ENCODE measurements around the gene ARHGAP4.

Gene ARHGAP4

DNA sequence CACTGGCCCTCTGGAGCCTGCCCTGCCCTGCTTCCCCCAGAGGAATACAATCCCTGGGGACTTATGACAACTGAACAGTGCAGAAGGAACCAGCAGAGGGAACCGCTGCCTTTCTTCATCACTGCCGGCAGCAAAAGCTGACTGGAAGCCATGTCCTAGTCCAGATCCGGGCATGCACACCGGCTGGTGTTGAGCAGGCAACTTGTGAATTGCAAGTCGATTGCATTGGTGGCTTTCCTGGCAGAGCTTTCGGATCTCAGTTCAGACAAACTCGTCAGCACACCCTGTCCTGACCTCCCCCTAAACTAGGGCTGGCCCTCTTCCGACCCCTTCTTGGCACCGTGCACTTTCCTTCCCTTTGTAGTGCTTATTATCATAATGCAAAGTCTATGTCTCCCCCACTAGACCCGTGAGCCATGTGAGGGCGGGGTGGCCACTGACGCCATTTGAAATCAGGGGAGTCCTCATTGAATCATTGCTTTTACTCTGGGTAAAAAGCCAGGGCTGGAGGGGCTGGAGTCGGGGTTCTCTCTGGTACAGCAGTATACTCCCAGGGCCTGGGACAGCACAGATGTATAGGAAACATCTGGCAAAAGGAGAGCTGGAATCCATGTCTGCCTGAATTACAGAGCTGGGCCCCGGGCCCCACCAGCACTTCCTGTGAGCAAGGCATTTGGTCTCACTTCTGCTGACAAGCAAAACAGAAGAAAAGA lies 1.8 kb downstream of the ARHGAP4 start:
- DNase-seq, result peak; percentile 13

DNA sequence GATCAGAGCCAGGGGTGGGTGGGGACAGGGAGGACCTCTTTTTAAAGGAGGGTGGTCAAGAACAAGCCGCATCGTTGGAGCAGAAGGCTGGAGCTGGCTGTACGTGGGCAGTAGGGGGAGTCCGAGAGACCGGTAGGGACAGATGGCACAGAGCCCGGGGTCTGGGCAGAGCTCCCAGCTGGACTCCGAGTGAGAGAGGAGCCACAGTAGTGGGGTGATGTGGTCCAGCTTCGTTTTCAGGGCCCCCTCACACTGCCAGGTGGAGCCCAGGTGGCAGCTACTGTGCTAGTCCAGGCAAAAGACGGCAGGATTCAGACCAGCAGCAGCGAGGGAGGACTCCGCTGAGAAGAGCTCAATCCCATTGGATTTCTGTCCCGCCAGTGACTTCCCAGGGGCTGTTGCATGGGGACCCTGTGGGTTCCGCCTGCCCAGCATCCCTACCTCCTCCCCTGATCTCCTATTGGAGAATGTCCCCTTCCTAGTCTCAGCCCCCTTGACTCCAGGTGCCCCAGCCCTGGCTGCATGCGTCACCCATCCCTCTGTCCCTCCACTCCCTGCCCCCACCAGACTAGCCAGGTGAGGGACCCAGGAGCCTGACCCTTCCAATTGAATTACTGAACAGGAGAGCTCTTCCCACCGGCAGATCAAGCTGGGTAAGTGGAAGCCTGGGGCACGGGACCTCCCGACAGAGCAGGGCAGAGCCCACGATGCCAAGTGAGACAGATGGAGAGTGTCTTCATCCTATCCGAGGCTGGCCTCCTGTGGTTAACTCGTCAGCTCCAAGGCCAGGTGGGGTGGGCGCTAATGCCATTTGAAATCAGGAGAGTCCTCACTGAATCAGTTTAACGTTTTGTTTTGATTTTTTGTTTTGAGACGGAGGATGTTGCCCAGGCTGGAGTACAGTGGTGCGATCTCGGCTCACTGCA lies 2.9 kb downstream of the ARHGAP4 start:
- DNase-seq, result peak; percentile 48

DNA sequence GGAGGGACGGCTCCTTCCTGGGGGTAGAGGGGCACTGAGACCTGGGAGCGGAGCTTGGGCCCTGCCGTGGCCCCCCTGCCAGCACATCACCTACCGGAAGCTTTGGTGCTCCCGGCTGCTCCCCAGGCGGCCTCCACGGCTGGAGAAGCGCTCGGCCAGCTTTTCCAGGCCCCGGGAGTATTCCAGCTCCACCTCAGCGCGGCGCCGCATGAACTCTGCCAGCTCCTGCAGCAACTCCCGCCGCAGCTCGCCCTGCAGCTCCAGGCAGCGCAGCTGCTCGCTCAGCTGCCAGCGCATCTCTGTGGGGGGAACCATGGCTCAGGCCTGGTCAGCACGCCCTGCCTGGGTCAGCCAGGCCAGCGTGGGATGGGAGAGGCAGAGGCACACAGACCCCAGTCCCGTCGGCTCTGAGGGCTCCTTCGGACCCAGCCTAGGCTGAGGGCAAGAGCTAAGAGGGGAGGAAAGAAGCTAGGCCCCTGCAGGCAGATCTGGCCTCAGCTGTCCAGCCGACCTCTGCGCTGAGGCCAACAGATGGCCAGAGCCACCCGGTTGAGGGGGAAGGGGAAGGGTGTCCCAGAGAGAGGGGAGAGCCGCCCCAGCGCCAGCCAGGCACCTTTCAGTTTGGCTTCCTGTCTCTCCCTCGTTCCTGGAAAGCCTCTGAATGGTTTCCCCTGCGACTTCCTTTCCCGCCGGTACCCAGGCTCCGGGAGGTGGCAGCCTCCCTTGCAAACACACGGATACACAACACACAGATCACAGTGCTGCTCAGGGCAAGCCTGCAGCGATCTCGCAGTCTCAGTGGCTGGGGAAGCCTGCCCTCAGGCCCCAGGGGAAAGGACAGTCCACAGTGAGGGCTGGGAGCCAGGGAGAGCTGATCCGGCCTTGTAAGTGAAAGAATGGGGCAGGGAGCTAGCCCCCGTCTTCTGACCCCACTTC lies 4.3 kb downstream of the ARHGAP4 start:
- no peak for DNase-seq

DNA sequence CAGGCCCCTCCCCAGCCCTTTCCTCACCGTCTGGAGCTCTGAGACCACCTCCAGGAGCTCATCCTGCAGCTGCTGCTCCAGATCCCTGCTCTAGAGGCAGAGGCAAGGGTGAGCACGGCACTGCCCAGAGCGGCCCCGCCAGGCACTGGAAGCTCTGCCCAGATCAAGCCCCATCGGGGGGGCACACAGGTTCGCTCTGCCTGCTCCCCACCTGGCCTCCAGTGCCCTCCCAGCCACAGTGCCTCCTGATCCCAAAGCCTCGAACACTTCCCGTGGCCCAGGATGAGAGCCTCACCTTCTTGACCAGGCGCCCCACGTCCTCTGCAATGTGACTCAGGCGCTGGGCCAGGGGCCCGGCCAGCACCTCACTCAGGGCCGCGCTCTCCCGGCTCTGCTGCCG lies 5.0 kb downstream of the ARHGAP4 start:
- no peak for DNase-seq

DNA sequence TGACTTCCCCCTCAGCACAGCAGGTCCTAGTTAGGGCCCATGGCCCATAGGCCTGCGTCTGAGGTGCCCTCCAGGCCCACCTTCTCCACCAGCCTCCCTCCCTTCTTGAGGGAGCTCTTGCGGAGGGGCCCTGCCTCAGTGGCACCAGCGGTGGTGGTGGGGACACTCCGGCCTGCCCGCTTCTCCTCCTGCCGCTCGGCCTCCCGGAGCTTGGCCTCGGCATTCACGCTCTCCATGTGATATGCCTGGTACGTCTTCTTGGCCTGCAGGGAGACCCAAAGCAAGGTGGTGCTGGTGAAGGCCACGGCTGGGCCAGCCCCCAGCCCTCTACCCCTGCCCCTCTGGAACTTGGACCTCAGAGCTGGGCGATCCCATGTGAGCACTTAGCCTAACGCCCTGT lies 5.5 kb downstream of the ARHGAP4 start:
- no peak for DNase-seq

DNA sequence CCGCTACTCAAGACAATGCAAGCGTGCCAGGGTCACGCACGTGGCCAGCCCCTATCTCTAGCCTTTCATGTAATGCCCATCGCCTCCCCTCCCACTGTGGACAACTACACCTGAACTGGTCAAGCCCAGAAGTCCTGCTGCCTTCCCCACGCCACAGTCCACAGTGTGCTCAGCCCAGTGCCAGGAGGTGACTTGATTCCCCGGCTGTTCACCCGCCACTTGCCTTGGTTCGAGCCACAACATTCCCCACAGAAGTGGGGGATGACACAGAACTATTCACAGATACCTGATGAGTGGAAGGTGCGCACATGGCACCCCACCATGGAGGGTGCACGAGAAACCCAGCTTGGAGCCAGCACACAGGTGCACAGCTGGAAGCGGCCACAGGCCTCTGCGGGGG lies 6.8 kb downstream of the ARHGAP4 start:
- no peak for DNase-seq

DNA sequence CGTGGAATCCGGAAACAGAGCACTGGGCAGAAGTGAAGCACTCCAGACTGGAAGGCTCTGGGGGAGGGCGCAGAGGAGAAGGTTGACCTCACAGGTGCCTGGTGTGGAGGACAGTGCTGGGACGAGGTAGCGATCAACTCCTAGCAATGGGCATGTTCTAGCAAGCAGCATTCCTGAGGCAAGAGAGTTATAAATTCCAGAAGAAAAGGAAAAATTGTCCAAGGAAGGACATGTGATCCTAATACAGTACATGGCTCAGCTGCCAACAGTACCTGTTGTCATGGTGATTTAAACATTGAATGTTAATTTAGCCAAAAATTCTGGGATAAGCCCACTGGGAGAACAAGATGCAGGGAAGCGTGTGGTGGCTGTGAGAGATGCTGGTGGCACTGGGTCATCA lies 8.2 kb downstream of the ARHGAP4 start:
- DNase-seq, result no peak

DNA sequence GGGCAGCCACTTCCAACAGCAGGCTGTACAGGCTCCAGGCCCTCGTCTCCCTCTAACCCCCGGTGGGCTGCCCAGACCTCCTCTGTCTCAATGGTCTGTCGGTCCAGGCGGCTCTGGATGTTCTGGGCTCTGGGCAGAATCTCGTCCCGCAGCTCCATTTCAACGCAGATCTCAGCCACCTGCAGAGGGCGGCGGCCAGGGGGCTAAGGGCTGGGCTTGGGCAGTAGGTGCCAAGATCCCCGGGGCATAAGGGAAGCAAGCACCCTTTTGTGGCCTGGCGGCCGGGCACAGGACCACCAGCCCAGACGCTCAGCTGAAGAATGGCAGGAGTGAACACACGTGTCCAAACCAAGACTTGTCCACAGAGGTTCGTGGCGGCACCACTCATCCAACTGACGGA lies 12.4 kb downstream of the ARHGAP4 start:
- DNase-seq, result no peak

DNA sequence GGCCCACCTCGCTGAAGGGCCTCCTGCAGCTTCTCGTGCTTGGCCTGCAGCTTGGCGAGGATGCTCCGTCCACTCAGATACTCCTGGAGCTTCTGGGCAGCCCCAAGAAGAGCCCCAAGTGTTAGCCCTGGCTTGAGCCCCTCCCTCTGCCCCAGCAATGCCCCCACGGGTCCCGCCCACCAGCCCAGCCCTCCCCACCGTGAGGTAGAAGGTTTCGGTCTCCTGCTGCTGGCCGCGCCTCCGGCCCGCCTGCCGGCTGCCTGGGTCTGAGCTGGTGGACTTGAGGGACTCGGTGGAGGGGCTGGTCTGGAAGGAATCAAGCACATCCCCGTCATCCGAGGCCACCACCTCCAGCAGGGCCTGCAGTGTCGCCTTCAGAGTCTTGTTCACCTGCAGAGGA lies 12.9 kb downstream of the ARHGAP4 start:
- DNase-seq, result no peak

DNA sequence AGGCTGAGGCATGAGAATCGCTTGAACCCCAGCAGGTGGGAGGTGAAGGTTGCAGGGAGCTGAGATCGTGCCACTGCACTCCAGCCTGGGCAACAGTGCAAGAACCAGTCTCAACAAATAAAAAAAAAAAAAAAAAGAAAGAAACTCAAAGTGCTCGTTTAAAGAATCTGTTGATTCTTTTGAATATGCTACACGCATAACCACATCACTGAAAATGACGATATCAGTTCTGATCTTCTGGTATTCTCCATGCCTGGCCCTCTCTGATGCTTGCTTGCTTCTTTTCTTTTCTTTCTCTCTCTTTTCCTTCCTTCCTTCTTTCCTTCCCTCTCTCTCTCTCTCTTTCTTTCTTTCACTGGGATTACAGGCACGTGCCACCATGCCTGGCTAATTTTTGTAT lies 14.3 kb downstream of the ARHGAP4 start:
- no peak for DNase-seq

DNA sequence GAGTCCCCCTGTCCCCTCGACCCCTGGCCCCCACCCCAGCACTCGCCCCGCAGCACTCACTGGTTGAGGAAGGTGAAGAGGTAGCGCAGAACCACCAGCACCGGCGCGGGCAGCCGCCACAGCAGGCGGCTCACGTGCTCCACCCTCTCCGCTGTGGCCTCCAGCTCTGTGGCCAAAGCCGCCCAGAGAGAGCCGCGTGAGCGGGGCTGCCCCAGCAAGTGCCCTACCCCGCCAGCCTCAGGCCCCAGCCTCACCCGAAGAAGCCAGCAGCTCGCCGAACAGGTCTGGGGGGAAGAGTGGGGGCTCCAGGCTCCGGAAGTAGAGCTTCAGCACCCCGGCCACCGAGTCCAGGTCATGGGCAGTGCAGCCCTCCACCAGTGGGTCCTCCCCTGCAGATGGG lies 15.6 kb downstream of the ARHGAP4 start:
- no peak for DNase-seq

DNA sequence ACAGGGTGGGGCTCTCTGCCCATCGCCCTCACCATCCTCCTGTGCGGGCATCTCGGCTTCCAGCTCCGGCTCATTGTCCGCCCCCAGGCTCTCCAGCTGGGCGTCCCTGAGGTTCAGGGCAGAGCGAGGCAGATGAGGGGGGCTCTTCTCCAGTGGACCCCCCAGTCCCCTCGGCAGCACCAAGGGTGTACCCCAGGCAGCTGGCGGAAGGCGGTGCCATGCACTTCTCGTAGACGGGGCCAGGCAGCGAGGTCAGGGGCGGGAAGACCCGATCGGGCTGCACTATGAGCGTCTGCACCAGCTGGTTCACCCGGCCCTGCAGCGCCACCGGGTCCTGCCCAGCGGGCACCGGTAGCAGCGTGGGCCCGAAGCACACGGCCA lies 16.1 kb downstream of the ARHGAP4 start:
- no peak for DNase-seq

DNA sequence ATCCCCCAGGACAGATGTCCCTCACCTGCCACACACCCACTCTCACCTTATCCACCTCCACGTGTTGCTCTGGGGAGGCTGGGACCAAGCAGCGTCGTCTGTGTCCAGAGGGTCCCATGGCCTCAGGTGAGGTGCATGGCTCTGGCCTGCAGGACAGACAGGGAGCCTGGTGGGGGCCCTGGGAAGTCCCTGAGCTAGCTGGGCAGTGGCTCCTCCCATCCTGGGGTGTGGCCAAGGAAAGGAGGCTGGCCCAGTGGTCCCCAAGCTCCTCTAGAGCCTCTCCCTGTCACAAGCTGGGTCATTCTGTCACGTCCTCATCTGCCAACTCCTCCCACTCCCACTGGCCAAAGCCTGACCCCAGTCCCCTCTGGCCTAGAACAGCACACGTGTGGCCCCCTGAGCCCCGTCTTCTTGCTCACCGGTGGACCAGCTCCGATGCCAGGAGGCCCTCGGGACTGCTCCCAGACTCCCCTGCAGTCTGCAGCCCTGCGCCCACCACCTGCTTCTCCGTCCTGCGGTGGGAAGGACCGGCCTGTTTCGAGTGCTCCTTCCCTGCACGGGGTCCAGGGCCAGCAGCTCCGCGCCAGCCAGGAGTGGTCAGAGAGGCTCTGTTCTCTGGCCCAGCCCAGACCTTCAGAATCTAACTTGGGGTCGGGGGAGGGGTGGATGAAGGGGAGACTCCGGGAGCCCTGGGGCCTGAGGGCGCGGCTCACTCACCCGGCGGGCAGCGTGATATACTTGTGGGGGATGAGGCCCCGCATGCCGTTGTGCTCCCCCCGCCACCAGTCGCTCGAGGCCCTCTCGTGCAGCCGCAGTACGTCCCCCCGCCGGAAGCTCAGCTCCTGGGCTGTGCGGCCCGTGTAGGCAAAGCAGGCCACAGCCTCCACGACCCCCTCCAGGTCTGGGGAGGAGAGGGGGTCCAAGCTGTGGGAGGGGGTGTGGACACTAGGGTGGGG lies 16.8 kb downstream of the ARHGAP4 start:
- DNase-seq, result no peak

DNA sequence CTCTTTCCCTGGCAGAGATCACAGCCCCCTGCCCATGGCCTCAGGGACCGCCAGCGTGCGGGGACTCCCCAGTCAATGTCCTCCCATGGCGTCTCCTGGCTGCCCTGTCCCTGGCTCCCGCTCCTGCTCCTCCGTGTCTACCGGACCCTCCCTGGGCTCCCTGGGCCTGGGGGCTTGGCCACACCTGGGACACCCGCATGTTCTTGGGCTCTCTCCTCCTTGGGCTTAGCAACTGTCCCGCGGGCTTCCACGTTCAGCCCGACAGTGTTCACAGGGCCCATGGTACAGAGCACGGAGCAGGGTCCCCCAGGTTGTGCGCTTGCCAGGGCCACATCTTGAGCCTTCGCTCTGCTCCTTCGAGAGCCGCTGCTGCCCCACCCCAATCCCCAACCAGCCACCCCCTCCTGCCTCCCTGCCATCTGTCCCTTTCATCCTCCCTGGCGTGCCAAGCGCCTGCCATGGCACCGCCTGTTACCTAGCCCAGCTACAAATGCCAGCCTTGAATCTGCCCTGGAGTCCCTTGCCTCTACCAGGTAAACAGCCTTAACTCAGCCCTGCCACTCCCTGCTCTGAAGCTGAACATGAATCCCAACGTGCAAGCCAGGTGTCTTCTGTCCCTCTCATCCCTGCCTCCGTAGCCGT lies 17.7 kb downstream of the ARHGAP4 start:
- DNase-seq, result no peak

DNA sequence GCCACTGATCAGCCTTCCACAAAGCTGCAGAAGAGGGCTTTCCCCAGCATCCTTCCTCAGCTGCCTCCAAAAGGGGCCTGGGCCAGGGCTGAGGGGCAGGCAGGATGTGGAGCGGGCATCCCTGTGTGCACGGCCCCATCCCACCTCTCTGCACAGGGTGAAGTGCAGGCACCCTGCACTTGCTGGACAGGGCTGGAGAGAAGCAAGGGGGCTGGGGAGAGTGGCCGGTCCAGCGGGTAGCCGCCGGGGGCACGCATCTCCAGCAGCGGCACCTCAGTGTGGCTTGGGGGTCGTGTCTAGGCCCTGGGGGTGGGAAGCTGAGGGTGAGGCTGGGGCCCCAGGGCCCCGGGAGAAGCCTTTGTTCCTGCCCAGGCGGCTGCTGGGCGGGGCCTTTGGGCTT lies 18.6 kb downstream of the ARHGAP4 start:
- no peak for DNase-seq

DNA sequence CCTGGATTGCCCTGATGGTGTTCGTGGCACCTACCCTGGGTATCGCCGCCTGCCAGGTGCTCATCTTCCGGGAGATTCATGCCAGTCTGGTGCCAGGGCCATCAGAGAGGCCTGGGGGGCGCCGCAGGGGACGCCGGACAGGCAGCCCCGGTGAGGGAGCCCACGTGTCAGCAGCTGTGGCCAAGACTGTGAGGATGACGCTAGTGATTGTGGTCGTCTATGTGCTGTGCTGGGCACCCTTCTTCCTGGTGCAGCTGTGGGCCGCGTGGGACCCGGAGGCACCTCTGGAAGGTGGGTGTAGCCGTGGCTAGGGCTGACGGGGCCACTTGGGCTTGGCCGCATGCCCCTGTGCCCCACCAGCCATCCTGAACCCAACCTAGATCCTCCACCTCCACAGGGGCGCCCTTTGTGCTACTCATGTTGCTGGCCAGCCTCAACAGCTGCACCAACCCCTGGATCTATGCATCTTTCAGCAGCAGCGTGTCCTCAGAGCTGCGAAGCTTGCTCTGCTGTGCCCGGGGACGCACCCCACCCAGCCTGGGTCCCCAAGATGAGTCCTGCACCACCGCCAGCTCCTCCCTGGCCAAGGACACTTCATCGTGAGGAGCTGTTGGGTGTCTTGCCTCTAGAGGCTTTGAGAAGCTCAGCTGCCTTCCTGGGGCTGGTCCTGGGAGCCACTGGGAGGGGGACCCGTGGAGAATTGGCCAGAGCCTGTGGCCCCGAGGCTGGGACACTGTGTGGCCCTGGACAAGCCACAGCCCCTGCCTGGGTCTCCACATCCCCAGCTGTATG lies 19.7 kb downstream of the ARHGAP4 start:
- no peak for DNase-seq

DNA sequence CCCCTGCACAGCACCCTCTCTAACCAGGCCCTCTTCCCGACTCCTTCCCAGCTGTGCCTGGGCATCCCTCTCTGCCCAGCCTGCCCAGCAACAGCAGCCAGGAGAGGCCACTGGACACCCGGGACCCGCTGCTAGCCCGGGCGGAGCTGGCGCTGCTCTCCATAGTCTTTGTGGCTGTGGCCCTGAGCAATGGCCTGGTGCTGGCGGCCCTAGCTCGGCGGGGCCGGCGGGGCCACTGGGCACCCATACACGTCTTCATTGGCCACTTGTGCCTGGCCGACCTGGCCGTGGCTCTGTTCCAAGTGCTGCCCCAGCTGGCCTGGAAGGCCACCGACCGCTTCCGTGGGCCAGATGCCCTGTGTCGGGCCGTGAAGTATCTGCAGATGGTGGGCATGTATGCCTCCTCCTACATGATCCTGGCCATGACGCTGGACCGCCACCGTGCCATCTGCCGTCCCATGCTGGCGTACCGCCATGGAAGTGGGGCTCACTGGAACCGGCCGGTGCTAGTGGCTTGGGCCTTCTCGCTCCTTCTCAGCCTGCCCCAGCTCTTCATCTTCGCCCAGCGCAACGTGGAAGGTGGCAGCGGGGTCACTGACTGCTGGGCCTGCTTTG lies 20.5 kb downstream of the ARHGAP4 start:
- DNase-seq, result no peak

DNA sequence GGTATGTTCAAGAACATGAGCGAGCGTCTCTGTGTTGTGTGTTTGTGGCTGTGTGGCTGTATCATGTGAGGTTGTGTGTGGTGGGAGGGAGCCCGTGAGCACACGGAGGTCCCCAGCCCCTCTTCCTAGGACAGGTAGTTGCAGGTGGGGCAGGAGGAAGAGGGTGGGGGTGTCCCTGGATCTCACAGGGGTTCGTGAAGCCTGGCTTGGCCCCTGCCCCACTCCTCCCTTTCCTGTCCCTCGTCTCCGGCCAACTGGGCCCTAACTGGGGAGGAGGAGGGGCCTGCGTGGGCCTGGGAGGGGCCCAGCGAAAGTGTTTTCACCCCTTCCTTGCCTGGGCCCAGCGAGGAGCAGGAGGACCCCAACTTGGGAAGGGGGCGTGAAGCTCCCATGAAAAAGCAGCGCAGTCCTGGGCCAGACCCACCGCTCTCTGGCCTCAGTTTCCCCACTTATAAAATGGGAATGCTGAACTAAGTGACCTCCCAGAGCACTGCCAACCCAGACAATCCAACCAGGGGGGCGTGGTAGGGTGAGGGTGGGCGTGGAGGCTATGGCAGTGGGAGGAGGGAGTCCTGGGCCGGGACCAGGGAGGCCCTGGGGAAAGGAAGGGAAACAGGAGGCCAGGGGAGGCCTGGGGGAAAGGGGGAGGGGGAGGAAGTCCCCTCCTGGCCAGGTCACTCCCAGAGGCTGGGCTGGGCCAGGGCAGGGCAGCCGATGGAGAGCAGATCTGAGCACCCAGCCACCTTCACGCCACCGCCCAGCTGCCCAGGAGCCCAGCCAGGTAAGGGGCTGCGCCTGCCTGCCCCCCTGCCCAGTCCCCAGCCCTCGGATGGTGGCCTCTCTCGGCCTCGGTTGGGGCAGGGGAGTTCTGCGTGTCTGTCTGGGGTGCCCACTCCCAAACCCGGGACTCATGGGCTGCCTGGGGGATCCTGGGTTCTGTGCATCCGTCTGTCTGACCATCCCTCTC lies 21.8 kb downstream of the ARHGAP4 start, which contains the start of gene AVPR2:
AVPR2 (plus strand) TSS at position 683 of the 967 bp plus-strand sequence. CDS start 473 bp downstream, outside the sequence.
- DNase-seq, result no peak
